ENCODE results near the gene RASSF5. TPM values are rescaled to one million over a fixed set of nuclear protein-coding genes. Genes with fewer than 3 reads are reported as not detected.
A peak's percentile ranks its signal among the peaks of the same experiment; 100 is the strongest.

RASSF5 gene
- total RNA-seq, 4 donors from 2014 or later, result 6.6 to 23.0 (median 10.5) TPM

- Histone ChIP-seq H3K27ac (replicated peaks in 1 of 4) (peak overlapping the region in 2 of 4 donors; percentile 17 to 53), H3K27me3 (peaks cover 0 to 2% (median 0%) of the 10 kb centered on the region in 4 donors), H3K36me3 (peaks cover 0 to 5% (median 0%) of the 10 kb centered on the region in 4 donors), H3K4me1 (peaks cover 21 to 29% (median 28%) of the 10 kb centered on the region in 4 donors), H3K9me3 (no peaks in the 10 kb centered on the region), H3K4me3 (no peak overlapping the region)
- TF ChIP-seq POLR2AphosphoS5 (IDR thresholded peaks at IDR 0.05) (no peak), CTCF (IDR thresholded peaks at IDR 0.05) (no peak), POLR2A (IDR thresholded peaks at IDR 0.05; ENCODE audit: low read depth) (no peak), EP300 (IDR thresholded peaks at IDR 0.05) (no peak)
- intact Hi-C loops (cut with DNase I), result loop anchor here (10.0 kb wide), 1 partner anchor 419 kb away; no protein-coding TSS in a partner anchor
- WGBS, result 63% methylated on average over 5 of the region's 6 CpGs
- no peak for DNase-seq (ENCODE audit: extremely low spot score)
Measured at GRCh38 chr1:206496131-206496793, 11.1 kb upstream of the RASSF5 start.

GRCh38 chr1:206497363-206497762, 10.0 kb upstream of the RASSF5 start:
- Histone ChIP-seq H3K27ac (replicated peaks in 1 of 4) (no peak overlapping the region), H3K4me3 (no peak overlapping the region), H3K36me3 (peaks cover 0 to 5% (median 0%) of the 10 kb centered on the region in 4 donors), H3K4me1 (peaks cover 26 to 38% (median 35%) of the 10 kb centered on the region in 4 donors), H3K27me3 (peaks cover 0 to 4% (median 1%) of the 10 kb centered on the region in 4 donors), H3K9me3 (no peaks in the 10 kb centered on the region)
- intact Hi-C loops (cut with DNase I), result loop anchor here (10.0 kb wide), 1 partner anchor 417 kb away; no protein-coding TSS in a partner anchor
- DNase-seq (ENCODE audit: extremely low spot score), result no peak
- TF ChIP-seq POLR2A (IDR thresholded peaks at IDR 0.05; ENCODE audit: low read depth), result no peak
- TF ChIP-seq POLR2AphosphoS5 (IDR thresholded peaks at IDR 0.05), result no peak
- no peak for TF ChIP-seq CTCF (IDR thresholded peaks at IDR 0.05)
- TF ChIP-seq EP300 (IDR thresholded peaks at IDR 0.05), result no peak
- 98% methylated on average over 4 of the region's 4 CpGs for WGBS

DNA sequence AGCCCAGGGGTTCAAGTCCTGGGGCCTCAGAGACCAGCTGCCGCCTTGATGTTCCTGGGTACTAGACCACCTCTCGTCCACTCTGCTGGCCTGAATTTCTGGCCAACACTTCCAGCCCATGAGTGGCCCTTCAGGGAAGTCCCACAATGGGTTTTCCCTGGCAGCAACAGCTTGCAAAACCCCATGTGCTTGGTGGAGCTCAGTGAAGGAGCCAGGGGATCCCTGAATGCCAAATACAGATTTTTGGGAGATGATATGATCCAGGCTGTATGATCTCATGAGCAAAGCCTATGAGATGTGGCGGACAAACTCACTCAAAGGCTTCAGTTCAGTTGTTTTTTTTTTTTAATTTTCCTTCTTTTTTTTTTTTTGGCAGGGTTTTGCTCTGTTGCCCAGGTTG, 9.6 kb upstream of the RASSF5 start:
- no peak for DNase-seq (ENCODE audit: extremely low spot score)
- Histone ChIP-seq H3K4me1 (peaks cover 26 to 38% (median 35%) of the 10 kb centered on the region in 4 donors), H3K27ac (replicated peaks in 1 of 4) (no peak overlapping the region), H3K36me3 (peaks cover 0 to 5% (median 0%) of the 10 kb centered on the region in 4 donors), H3K9me3 (no peaks in the 10 kb centered on the region), H3K4me3 (no peak overlapping the region), H3K27me3 (peaks cover 0 to 4% (median 1%) of the 10 kb centered on the region in 4 donors)
- intact Hi-C loops (cut with DNase I), result loop anchor here (10.0 kb wide), 1 partner anchor 417 kb away; no protein-coding TSS in a partner anchor
- no peak for TF ChIP-seq EP300 (IDR thresholded peaks at IDR 0.05)
- no peak for TF ChIP-seq POLR2A (IDR thresholded peaks at IDR 0.05; ENCODE audit: low read depth)
- TF ChIP-seq POLR2AphosphoS5 (IDR thresholded peaks at IDR 0.05), result no peak
- TF ChIP-seq CTCF (IDR thresholded peaks at IDR 0.05), result no peak
- WGBS, result 82% methylated on average over 3 of the region's 3 CpGs

GRCh38 chr1:206498685-206499084, 8.6 kb upstream of the RASSF5 start:
- Histone ChIP-seq H3K36me3 (peaks cover 0 to 5% (median 0%) of the 10 kb centered on the region in 4 donors), H3K27me3 (peaks cover 0 to 4% (median 1%) of the 10 kb centered on the region in 4 donors), H3K27ac (replicated peaks in 1 of 4) (no peak overlapping the region), H3K4me3 (no peak overlapping the region), H3K9me3 (no peaks in the 10 kb centered on the region), H3K4me1 (peaks cover 29 to 43% (median 36%) of the 10 kb centered on the region in 4 donors)
- DNase-seq (ENCODE audit: extremely low spot score), result no peak
- WGBS, result 85% methylated on average over 2 of the region's 2 CpGs
- TF ChIP-seq POLR2A (IDR thresholded peaks at IDR 0.05; ENCODE audit: low read depth) (no peak), POLR2AphosphoS5 (IDR thresholded peaks at IDR 0.05) (no peak), EP300 (IDR thresholded peaks at IDR 0.05) (no peak), CTCF (IDR thresholded peaks at IDR 0.05) (no peak)
- intact Hi-C loops (cut with DNase I), result loop anchor here (10.0 kb wide), 1 partner anchor 416 kb away; no protein-coding TSS in a partner anchor
